Measurements from ENCODE around the gene CDH4.

DNA sequence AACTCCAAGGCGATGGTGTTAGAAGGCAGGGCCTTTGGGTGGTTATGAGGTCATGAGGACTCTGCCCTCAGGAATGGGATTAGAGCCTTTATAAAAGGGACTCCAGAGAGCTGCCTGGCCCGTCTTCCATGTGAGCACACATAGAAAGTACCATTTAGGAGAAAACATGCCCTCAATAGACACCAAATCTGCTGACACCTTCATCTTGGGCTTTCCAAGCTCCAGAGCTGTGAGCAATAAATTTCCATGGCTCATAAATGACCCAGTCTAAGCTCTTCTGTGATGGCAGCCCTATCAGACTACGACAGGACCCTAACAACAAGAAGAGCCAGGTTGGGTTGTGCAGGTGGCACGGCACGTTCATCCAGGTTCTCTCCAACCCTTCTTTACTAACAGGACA, 189.5 kb downstream of the CDH4 start:
- TF ChIP-seq CTCF (conservative IDR thresholded peaks at IDR 0.05): no peak
- TF ChIP-seq ZFX (IDR thresholded peaks at IDR 0.05): no peak

All from C4-2B (cell line).